Glomerular visceral epithelial cell (primary cell): ENCODE data around the gene WDR5B.

Source experiments
- DNase-seq: peaks from one replicate; pipeline ENCODE4 v3.0.0-alpha.2; 2016; ENCODE audit errors: extremely low spot score

WDR5B gene

GRCh38 chr3:122365582-122366378 lies 50.1 kb downstream of the WDR5B start:
- DNase-seq, result peak; percentile 5

- no peak for DNase-seq
Observed at GRCh38 chr3:122365073-122365472, 50.8 kb downstream of the WDR5B start.

- DNase-seq, result no peak
Observed at GRCh38 chr3:122364490-122364889, 51.4 kb downstream of the WDR5B start.
